SH-SY5Y (cell line): ENCODE results near the gene USH2A.

Source experiments
- GATA2 ChIP-seq: IDR thresholded peaks from 2 replicates; pipeline ENCODE4 v1.6.1; 2011; ENCODE audit warnings: mild to moderate bottlenecking, low read depth, low read length
- GATA3 ChIP-seq: IDR thresholded peaks from 2 replicates; pipeline ENCODE4 v1.6.1; 2011; ENCODE audit warnings: low read depth, mild to moderate bottlenecking, low read length, moderate library complexity

Gene USH2A

GRCh38 chr1:215631040-215631439 lies 792.2 kb downstream of the USH2A start:
- no peak for TF ChIP-seq GATA3
- no peak for TF ChIP-seq GATA2

GRCh38 chr1:215625949-215626348 lies 797.3 kb downstream of the USH2A start:
- TF ChIP-seq GATA3: no peak
- no peak for TF ChIP-seq GATA2

GRCh38 chr1:215623162-215623561 lies 800.1 kb downstream of the USH2A start:
- TF ChIP-seq GATA2: no peak
- TF ChIP-seq GATA3: no peak

- no peak for TF ChIP-seq GATA2
- TF ChIP-seq GATA3: no peak
Observed at GRCh38 chr1:215617979-215618378, 805.3 kb downstream of the USH2A start.

- TF ChIP-seq GATA3 (no peak), GATA2 (no peak)
Observed at GRCh38 chr1:215612391-215612790, 810.9 kb downstream of the USH2A start.

- TF ChIP-seq GATA2 (no peak), GATA3 (no peak)
Observed at GRCh38 chr1:215608646-215609045, 814.6 kb downstream of the USH2A start.

- no peak for TF ChIP-seq GATA2
- no peak for TF ChIP-seq GATA3
Observed at GRCh38 chr1:215607412-215607811, 815.8 kb downstream of the USH2A start.

- TF ChIP-seq GATA3: no peak
- no peak for TF ChIP-seq GATA2
Observed at GRCh38 chr1:215606564-215607168, 816.6 kb downstream of the USH2A start.

GRCh38 chr1:215606036-215606435 lies 817.2 kb downstream of the USH2A start:
- no peak for TF ChIP-seq GATA2
- no peak for TF ChIP-seq GATA3

- TF ChIP-seq GATA2 (no peak), GATA3 (no peak)
Observed at GRCh38 chr1:215605011-215605621, 818.1 kb downstream of the USH2A start.

GRCh38 chr1:215603319-215603718 lies 819.9 kb downstream of the USH2A start:
- TF ChIP-seq GATA2: no peak
- no peak for TF ChIP-seq GATA3

- no peak for TF ChIP-seq GATA3
Observed at GRCh38 chr1:215601276-215601675, 822.0 kb downstream of the USH2A start.

- TF ChIP-seq GATA2: no peak
- TF ChIP-seq GATA3: no peak
Observed at GRCh38 chr1:215600867-215601266, 822.4 kb downstream of the USH2A start.

GRCh38 chr1:215600258-215600792 lies 822.9 kb downstream of the USH2A start:
- TF ChIP-seq GATA3: no peak
- no peak for TF ChIP-seq GATA2

- TF ChIP-seq GATA3: no peak
- TF ChIP-seq GATA2: no peak
Observed at GRCh38 chr1:215599418-215600074, 823.7 kb downstream of the USH2A start.
